Measurements from ENCODE around the gene PARVB. TPM values are rescaled to one million over a fixed set of nuclear protein-coding genes. Genes with fewer than 3 reads are reported as not detected.
"Not testable (repeated sequence)": the region's sequence is repeated elsewhere in the genome, so short reads cannot be mapped to it uniquely, and the experiment has no call there.

Gene PARVB
- total and polyA plus RNA-seq, 5 donors from 2014 or later, result 3.7 to 20.6 (median 6.2) TPM

DNA sequence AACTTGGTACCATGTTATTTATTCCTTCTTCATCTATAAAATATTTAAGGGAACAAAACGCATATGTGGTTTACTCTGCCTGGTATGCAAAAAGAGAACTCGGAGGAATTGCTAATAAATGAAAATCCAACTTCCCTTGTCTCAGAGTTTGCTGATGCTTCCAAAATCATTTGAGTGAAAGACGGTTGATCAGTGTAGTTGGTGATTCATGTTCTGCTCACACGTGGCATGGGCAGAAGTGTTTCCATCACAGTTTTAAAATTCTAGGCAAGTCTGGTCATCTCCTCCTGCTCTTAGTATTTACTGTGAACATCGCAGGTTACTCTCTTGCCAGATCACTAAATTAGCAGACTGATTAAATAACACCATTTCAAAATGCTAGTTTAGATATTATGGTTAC, 11.9 kb upstream of the PARVB start:
- Mint-ChIP-seq H3K27ac (no peak overlapping the region), H3K4me1 (no peaks in the 10 kb centered on the region), H3K4me3 (no peak overlapping the region)

DNA sequence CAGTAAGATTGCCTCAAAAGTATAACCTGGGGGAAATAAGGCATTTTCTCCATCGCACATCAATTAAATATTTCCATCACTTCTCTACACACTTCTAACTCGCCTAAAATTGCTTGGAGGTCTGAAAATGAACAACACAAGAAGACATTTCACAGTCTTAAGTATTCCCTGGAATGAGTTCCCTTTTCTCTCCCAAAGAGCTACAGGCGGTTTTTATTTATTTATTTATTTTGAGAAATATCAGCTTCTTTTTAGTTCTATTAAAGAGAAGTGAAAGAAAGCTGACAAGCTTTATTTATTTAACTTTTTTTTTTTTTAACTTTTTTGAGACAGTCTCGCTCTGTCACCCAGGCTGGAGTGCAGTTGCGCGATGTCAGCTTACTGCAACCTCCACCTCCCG, 11.5 kb upstream of the PARVB start:
- H3K27ac Mint-ChIP-seq, result no peak overlapping the region
- H3K4me3 Mint-ChIP-seq, result no peak overlapping the region
- H3K9me3 ChIP-seq (ENCODE audit: control insufficient read depth in 2 of 2, low read length in 2 of 2), result no peaks in the 10 kb centered on the region
- no peak for DNase-seq
- no peak for ATAC-seq (ENCODE audit: low read depth in 2 of 2)
- H3K27me3 Mint-ChIP-seq, result no peaks in the 10 kb centered on the region
- no peak overlapping the region for H3K27ac ChIP-seq (ENCODE audit: insufficient read depth, low read length, poor library complexity, severe bottlenecking)
- H3K9me3 Mint-ChIP-seq, result no peaks in the 10 kb centered on the region
- no peaks in the 10 kb centered on the region for H3K36me3 ChIP-seq (ENCODE audit: control insufficient read depth, insufficient read depth, low read length)
- H3K4me3 ChIP-seq (ENCODE audit: low read depth, low read length), result no peak overlapping the region
- no peaks in the 10 kb centered on the region for H3K27me3 ChIP-seq (ENCODE audit: control insufficient read depth, insufficient read depth, low read length)
- no peaks in the 10 kb centered on the region for H3K4me1 ChIP-seq (ENCODE audit: control insufficient read depth, insufficient read depth, low read length, poor library complexity, severe bottlenecking)
- no peaks in the 10 kb centered on the region for H3K4me1 Mint-ChIP-seq
- no peaks in the 10 kb centered on the region for H3K36me3 Mint-ChIP-seq

More for the DNA sequence above, 11.9 kb upstream of the PARVB start:
- ATAC-seq (ENCODE audit: low read depth in 2 of 2) (no peak), DNase-seq (no peak)
- Mint-ChIP-seq H3K27me3 (no peaks in the 10 kb centered on the region), H3K36me3 (no peaks in the 10 kb centered on the region), H3K9me3 (no peaks in the 10 kb centered on the region)
- Histone ChIP-seq H3K9me3 (ENCODE audit: control insufficient read depth in 2 of 2, low read length in 2 of 2) (no peaks in the 10 kb centered on the region), H3K4me3 (ENCODE audit: low read depth, low read length) (no peak overlapping the region), H3K4me1 (ENCODE audit: control insufficient read depth, insufficient read depth, low read length, poor library complexity, severe bottlenecking) (no peaks in the 10 kb centered on the region), H3K27me3 (ENCODE audit: control insufficient read depth, insufficient read depth, low read length) (no peaks in the 10 kb centered on the region), H3K27ac (ENCODE audit: insufficient read depth, low read length, poor library complexity, severe bottlenecking) (no peak overlapping the region), H3K36me3 (ENCODE audit: control insufficient read depth, insufficient read depth, low read length) (no peaks in the 10 kb centered on the region)

DNA sequence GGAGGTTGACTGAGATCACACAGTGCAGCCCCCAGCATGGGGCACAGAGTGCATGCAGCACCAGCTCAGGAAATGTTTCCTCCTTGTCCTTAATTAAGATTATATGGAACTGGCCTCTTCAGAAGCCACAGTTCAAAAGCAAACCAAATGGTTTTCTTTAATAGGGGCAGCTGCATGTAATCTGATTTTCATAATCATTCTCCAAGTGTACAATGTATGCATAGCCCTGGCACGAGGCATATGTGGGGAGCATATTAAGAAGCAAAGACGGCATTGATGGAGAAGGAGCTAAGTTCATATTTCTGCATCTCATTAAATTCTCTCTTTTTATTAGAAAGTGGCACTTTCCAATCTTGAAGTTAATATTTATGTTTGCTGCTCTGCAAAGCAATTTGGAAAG, 9.9 kb upstream of the PARVB start:
- no peaks in the 10 kb centered on the region for H3K36me3 Mint-ChIP-seq
- no peaks in the 10 kb centered on the region for H3K4me1 ChIP-seq (ENCODE audit: control insufficient read depth, insufficient read depth, low read length, poor library complexity, severe bottlenecking)
- H3K27ac Mint-ChIP-seq, result peak overlapping the region in 1 of 3 donors; percentile 40
- DNase-seq, result no peak
- H3K27ac ChIP-seq (ENCODE audit: insufficient read depth, low read length, poor library complexity, severe bottlenecking), result no peak overlapping the region
- H3K36me3 ChIP-seq (ENCODE audit: control insufficient read depth, insufficient read depth, low read length), result no peaks in the 10 kb centered on the region
- no peak overlapping the region for H3K4me3 Mint-ChIP-seq
- no peak for ATAC-seq (ENCODE audit: low read depth in 2 of 2)
- no peaks in the 10 kb centered on the region for H3K9me3 Mint-ChIP-seq
- H3K27me3 Mint-ChIP-seq, result no peaks in the 10 kb centered on the region
- no peaks in the 10 kb centered on the region for H3K4me1 Mint-ChIP-seq
- H3K9me3 ChIP-seq (ENCODE audit: control insufficient read depth in 2 of 2, low read length in 2 of 2), result no peaks in the 10 kb centered on the region
- no peaks in the 10 kb centered on the region for H3K27me3 ChIP-seq (ENCODE audit: control insufficient read depth, insufficient read depth, low read length)
- no peak overlapping the region for H3K4me3 ChIP-seq (ENCODE audit: low read depth, low read length)

DNA sequence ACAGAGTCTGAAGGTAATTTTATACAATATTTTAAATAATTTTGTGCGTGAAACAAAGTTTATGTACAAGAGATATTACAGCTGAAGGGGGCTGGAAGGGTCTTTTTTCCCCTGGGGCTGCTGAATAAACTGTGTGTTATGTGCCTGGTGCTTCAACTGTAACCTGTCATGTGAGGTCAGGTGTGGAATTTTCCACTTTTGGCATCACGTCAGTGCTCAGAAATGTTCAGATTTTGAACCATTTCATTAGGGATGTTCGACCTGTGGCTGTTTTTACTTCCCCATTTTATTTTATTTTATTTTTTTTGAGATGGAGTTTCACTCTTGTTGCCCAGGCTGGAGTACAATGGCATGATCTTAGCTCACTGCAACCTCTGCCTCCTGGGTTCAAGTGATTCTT, 7.5 kb upstream of the PARVB start:
- H3K36me3 ChIP-seq (ENCODE audit: control insufficient read depth, insufficient read depth, low read length); H3K4me3 ChIP-seq (ENCODE audit: low read depth, low read length); H3K27ac ChIP-seq (ENCODE audit: insufficient read depth, low read length, poor library complexity, severe bottlenecking); H3K36me3 Mint-ChIP-seq; ATAC-seq (ENCODE audit: low read depth in 2 of 2); H3K4me1 Mint-ChIP-seq; H3K27me3 ChIP-seq (ENCODE audit: control insufficient read depth, insufficient read depth, low read length); H3K27me3 Mint-ChIP-seq; H3K27ac Mint-ChIP-seq; DNase-seq; H3K9me3 Mint-ChIP-seq; H3K4me3 Mint-ChIP-seq; H3K4me1 ChIP-seq (ENCODE audit: control insufficient read depth, insufficient read depth, low read length, poor library complexity, severe bottlenecking); H3K9me3 ChIP-seq (ENCODE audit: control insufficient read depth in 2 of 2, low read length in 2 of 2): not testable (repeated sequence)

DNA sequence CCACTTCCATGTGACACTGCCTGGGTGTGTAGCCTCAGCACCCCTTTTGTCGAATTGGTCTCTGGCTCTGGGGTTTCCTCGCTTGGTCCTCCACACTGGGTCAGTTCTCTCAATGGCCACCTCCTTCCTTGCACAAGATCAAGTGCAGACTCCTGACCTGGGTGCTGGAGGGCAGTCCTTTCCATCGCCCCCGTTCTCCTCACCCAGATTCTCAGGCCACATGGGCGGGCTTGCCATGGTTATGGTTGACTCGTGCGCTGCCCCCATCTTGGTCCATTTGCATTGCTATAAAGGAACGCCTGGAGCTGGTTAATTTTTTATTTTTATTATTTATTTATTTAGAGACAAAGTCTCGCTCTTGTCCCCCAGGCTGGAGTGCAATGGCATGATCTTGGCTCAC, 5.5 kb upstream of the PARVB start:
- no peak overlapping the region for H3K27ac ChIP-seq (ENCODE audit: insufficient read depth, low read length, poor library complexity, severe bottlenecking)
- Mint-ChIP-seq H3K4me3 (no peak overlapping the region), H3K9me3 (no peaks in the 10 kb centered on the region), H3K27me3 (no peaks in the 10 kb centered on the region), H3K36me3 (no peaks in the 10 kb centered on the region), H3K27ac (no peak overlapping the region), H3K4me1 (peaks cover 0 to 6% (median 0%) of the 10 kb centered on the region in 4 donors)
- H3K27me3 ChIP-seq (ENCODE audit: control insufficient read depth, insufficient read depth, low read length), result no peaks in the 10 kb centered on the region
- DNase-seq, result no peak
- ATAC-seq (ENCODE audit: low read depth in 2 of 2), result no peak
- no peak overlapping the region for H3K4me3 ChIP-seq (ENCODE audit: low read depth, low read length)
- H3K36me3 ChIP-seq (ENCODE audit: control insufficient read depth, insufficient read depth, low read length), result no peaks in the 10 kb centered on the region
- no peaks in the 10 kb centered on the region for H3K9me3 ChIP-seq (ENCODE audit: control insufficient read depth in 2 of 2, low read length in 2 of 2)
- H3K4me1 ChIP-seq (ENCODE audit: control insufficient read depth, insufficient read depth, low read length, poor library complexity, severe bottlenecking), result peaks cover 2% of the 10 kb centered on the region

DNA sequence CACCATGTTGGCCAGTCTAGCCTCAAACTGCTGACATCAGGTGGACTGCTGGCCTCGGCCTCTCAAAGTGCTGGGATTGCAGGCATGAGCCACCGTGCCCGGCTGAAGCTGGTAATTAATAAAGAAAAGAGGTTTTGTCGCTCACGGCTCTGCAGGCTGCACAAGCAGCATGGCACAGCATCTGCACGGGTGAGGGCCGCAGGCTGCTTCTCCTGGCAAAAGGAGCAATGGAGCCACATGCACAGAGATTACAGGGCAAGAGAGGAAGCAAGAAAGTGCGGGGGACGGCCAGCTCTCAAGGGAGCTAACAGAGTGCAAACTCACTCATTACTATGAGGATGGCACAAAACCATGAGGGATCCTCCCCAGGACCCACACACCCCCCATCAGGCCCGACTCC, 4.7 kb upstream of the PARVB start:
- Histone ChIP-seq H3K4me1 (ENCODE audit: control insufficient read depth, insufficient read depth, low read length, poor library complexity, severe bottlenecking) (peaks cover 5% of the 10 kb centered on the region), H3K27me3 (ENCODE audit: control insufficient read depth, insufficient read depth, low read length) (no peaks in the 10 kb centered on the region), H3K9me3 (ENCODE audit: control insufficient read depth in 2 of 2, low read length in 2 of 2) (no peaks in the 10 kb centered on the region), H3K36me3 (ENCODE audit: control insufficient read depth, insufficient read depth, low read length) (no peaks in the 10 kb centered on the region), H3K27ac (ENCODE audit: insufficient read depth, low read length, poor library complexity, severe bottlenecking) (no peak overlapping the region), H3K4me3 (ENCODE audit: low read depth, low read length) (no peak overlapping the region)
- H3K4me1 Mint-ChIP-seq, result peaks cover 0 to 9% (median 0%) of the 10 kb centered on the region in 4 donors
- no peaks in the 10 kb centered on the region for H3K9me3 Mint-ChIP-seq
- ATAC-seq (ENCODE audit: low read depth in 2 of 2) (no peak), DNase-seq (no peak)
- no peak overlapping the region for H3K27ac Mint-ChIP-seq
- no peak overlapping the region for H3K4me3 Mint-ChIP-seq
- H3K27me3 Mint-ChIP-seq, result no peaks in the 10 kb centered on the region
- no peaks in the 10 kb centered on the region for H3K36me3 Mint-ChIP-seq

DNA sequence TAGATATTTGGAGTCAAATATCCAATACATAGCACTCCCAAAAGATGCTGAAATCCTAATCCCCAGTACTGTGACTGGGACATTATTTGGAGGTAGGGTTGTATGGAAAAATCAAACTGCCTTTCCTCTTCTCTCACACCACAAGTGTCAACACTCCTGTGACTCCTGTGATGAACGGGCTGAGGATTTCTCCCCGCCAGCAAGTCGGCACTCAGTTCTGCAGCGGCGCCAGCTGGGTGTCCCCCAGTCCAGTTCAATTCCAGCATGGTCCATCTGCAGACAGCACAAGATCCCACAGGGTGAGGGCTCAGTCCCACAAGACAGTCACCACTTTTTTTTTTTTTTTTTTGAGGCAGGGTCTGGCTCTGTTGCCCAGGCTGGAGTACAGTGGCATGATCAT, 4.3 kb upstream of the PARVB start:
- Mint-ChIP-seq H3K9me3 (no peaks in the 10 kb centered on the region), H3K27ac (no peak overlapping the region), H3K4me3 (no peak overlapping the region), H3K27me3 (no peaks in the 10 kb centered on the region), H3K36me3 (no peaks in the 10 kb centered on the region), H3K4me1 (peaks cover 0 to 9% (median 1%) of the 10 kb centered on the region in 4 donors)
- H3K4me3 ChIP-seq (ENCODE audit: low read depth, low read length), result no peak overlapping the region
- no peaks in the 10 kb centered on the region for H3K36me3 ChIP-seq (ENCODE audit: control insufficient read depth, insufficient read depth, low read length)
- ATAC-seq (ENCODE audit: low read depth in 2 of 2), result no peak
- DNase-seq, result no peak
- H3K27me3 ChIP-seq (ENCODE audit: control insufficient read depth, insufficient read depth, low read length), result no peaks in the 10 kb centered on the region
- H3K9me3 ChIP-seq (ENCODE audit: control insufficient read depth in 2 of 2, low read length in 2 of 2), result no peaks in the 10 kb centered on the region
- H3K4me1 ChIP-seq (ENCODE audit: control insufficient read depth, insufficient read depth, low read length, poor library complexity, severe bottlenecking), result peaks cover 8% of the 10 kb centered on the region
- no peak overlapping the region for H3K27ac ChIP-seq (ENCODE audit: insufficient read depth, low read length, poor library complexity, severe bottlenecking)

DNA sequence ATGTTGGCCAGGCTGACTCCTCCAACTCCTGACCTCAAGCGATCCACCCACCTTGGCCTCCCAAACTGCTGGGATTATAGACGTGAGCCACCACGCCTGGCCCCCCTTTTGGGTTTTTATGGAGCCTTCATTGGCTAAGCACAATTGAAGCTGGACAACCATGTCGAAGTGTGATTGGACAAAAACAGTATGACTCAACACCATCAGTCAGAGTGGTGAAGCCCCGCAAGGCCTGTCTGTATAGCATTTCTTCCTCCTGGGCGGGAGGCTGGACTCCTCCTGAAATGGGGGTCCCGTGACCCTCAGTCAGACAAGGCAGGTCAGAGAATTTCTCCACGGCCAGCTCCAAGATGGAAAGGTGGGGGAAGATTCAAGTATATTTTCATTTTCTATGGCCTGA, 3.1 kb upstream of the PARVB start:
- no peaks in the 10 kb centered on the region for H3K27me3 Mint-ChIP-seq
- no peaks in the 10 kb centered on the region for H3K9me3 Mint-ChIP-seq
- no peak overlapping the region for H3K4me3 ChIP-seq (ENCODE audit: low read depth, low read length)
- no peaks in the 10 kb centered on the region for H3K9me3 ChIP-seq (ENCODE audit: control insufficient read depth in 2 of 2, low read length in 2 of 2)
- H3K27me3 ChIP-seq (ENCODE audit: control insufficient read depth, insufficient read depth, low read length), result no peaks in the 10 kb centered on the region
- DNase-seq (no peak), ATAC-seq (ENCODE audit: low read depth in 2 of 2) (no peak)
- no peaks in the 10 kb centered on the region for H3K36me3 ChIP-seq (ENCODE audit: control insufficient read depth, insufficient read depth, low read length)
- H3K27ac ChIP-seq (ENCODE audit: insufficient read depth, low read length, poor library complexity, severe bottlenecking), result no peak overlapping the region
- H3K27ac Mint-ChIP-seq, result no peak overlapping the region
- H3K4me1 Mint-ChIP-seq, result peaks cover 0 to 21% (median 8%) of the 10 kb centered on the region in 4 donors
- H3K4me3 Mint-ChIP-seq, result peak overlapping the region in 1 of 4 donors; percentile 40
- H3K4me1 ChIP-seq (ENCODE audit: control insufficient read depth, insufficient read depth, low read length, poor library complexity, severe bottlenecking), result peaks cover 20% of the 10 kb centered on the region
- no peaks in the 10 kb centered on the region for H3K36me3 Mint-ChIP-seq

All from CD4-positive, CD25-positive, alpha-beta regulatory T cell (primary cell).